Right lobe of liver (tissue), 6 donors: ENCODE results near the gene RBFOX2. TPM values are rescaled to one million over a fixed set of nuclear protein-coding genes. Genes with fewer than 3 reads are reported as not detected.

Source experiments
- ATAC-seq, 4 donors: fragments of 200-7000 bp; cut with Tn5 transposase; one replicate each; pipeline ENCODE4 v1.9.1; 2020; ENCODE audit warnings: mild to moderate bottlenecking in 4 of 4, moderate library complexity in 4 of 4
- DNase-seq, 3 donors: peaks; one replicate each; pipeline ENCODE4 v3.0.0-alpha.2; 2020
- H3K27ac ChIP-seq, 3 donors: fragments of 200-600 bp; one replicate each; pipeline ENCODE4 v1.8.0; 2022
- H3K27me3 ChIP-seq, 2 donors: fragments of 200-600 bp; one replicate each; pipeline ENCODE4 v1.8.0; 2022
- H3K36me3 ChIP-seq, 4 donors: fragments of 200-600 bp; sonication (generic) in 1 of 4; one replicate each; pipeline versions ENCODE4 v1.5.1 to v1.8.0; 2017 to 2022; ENCODE audit warnings: control low read depth in 1 of 4
- H3K4me1 ChIP-seq, 4 donors: fragments of 200-600 bp; sonication (generic) in 1 of 4; one replicate each; pipeline versions ENCODE4 v1.5.1 to v1.8.0; 2017 to 2022; ENCODE audit warnings: control low read depth in 1 of 4
- H3K4me3 ChIP-seq, 3 donors: fragments of 200-600 bp; one replicate each; pipeline ENCODE4 v1.8.0; 2022
- H3K9me3 ChIP-seq, 4 donors: fragments of 200-600 bp; sonication (generic) in 1 of 4; one replicate each; pipeline versions ENCODE4 v1.5.1 to v1.8.0; 2017 to 2022; ENCODE audit warnings: control low read depth in 1 of 4
- POLR2A ChIP-seq: fragments of 450-650 bp; IDR thresholded peaks from one replicate; pipeline ENCODE4 v1.6.1; 2017; ENCODE audit warnings: antibody characterized with exemption, mild to moderate bottlenecking
- WGBS: methylation state at CpG from one replicate; pipeline ENCODE4 v1.1.6; 2018; ENCODE audit warnings: low coverage, low lambda C conversion rate; ENCODE audit not compliant: insufficient coverage; ENCODE audit errors: missing lambda C conversion rate; 5-methylcytosine and 5-hydroxymethylcytosine counted together
- intact Hi-C, 2 donors: fragments of 100-400 bp; cut with DNase I; formaldehyde crosslinking; loops; one replicate each; pipeline versions ENCODE4 v1.11.2 to v1.14.1; 2022
- total RNA-seq, 6 experiments: library from RNA; depleted of rRNA in 2 of 6; stranded (reverse); fragments of >200 nt in 2 of 6; fragmentation: NEBNext Ultra II Directional in 3 of 6; extraction: Animal tissue kit (Norgen Biotek cat#: 25700) in 3 of 6; gene quantifications; one replicate each; pipeline versions ENCODE4 v1.1.0 to v1.2.4, GENCODE V29; 2016 to 2023
- TF ChIP-seq, protein P1 (sequence below), 4 donors: fragments of 200-600 bp in 3 of 4; fragments of 450-650 bp in 1 of 4; IDR thresholded peaks; one replicate each; pipeline versions ENCODE4 v1.5.1 to v1.8.0; 2016 to 2022; ENCODE audit warnings: antibody characterized with exemption in 4 of 4, mild to moderate bottlenecking in 2 of 4
- donor health status: DM: no; HTN: yes; CAD: no.
- donor health status: DM: no; HTN: no; CAD: no.
- donor health status: DM: no; HTN: no; CAD: no.
- donor health status: DM: no; HTN: yes; CAD: no.
- donor health status: DM: no; HTN: yes; CAD: no.

RBFOX2 gene
- total RNA-seq, 6 experiments from 2014 or later, result 23.9 to 36.5 (median 29.5) TPM

DNA sequence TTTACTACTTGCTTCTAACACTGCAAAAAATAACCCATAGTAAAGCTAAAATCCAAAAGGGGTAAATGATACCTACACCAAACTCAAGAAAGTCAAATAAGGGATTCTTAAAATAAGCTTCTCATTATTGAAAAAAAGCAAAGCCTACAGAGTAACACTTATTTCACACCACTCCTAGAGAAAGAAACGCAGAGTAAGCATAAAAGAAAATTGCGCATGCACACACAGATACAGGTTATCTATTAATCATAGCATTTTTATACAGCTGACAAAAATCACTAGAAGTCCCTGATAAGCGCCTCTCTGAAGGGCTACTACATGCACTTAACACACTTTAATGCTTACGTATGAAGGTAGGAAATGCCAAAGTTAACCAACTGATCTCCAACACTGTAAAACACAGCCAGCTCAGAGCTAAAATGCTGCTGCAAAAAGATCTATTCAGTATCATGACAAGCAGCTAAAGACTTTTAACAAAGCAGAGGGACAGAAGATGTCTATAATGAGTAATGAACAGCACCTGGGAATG, 14.0 kb downstream of the RBFOX2 start:
- peak overlapping the region in 1 of 3 donors; percentile 42 for H3K27ac ChIP-seq
- ATAC-seq, result peak; percentile 14 to 42 (median 28)

DNA sequence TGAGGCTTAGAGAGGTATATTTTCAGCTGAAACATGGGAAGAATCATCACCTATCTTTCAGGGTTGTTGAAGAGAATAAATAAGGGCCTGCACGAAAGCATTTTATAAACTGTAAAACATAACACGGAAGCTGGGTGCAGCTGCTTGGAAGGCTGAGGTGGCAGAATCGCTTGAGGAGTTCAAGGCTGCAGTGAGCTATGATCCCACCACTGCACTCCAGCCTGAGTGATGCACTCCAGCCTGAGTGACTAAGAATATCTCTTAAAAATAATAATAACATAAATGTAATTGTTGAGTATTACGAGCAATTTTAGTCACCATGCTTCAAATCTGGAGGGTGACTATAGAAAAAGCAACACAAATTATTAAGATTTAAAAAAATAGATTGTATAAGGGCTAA, 16.3 kb downstream of the RBFOX2 start:
- no peaks in the 10 kb centered on the region for H3K36me3 ChIP-seq
- intact Hi-C loops, result no loop called here
- H3K9me3 ChIP-seq, result no peaks in the 10 kb centered on the region
- peaks cover 0 to 54% (median 22%) of the 10 kb centered on the region in 4 donors for H3K4me1 ChIP-seq
- no peaks in the 10 kb centered on the region for H3K27me3 ChIP-seq
- no peak for TF ChIP-seq POLR2A
- DNase-seq (no peak), ATAC-seq (no peak)
- no peak overlapping the region for H3K4me3 ChIP-seq
- no peak overlapping the region for H3K27ac ChIP-seq
- 89% methylated on average over 4 of the region's 4 CpGs for WGBS

More for the DNA sequence above, 14.0 kb downstream of the RBFOX2 start:
- 29% methylated on average over 4 of the region's 4 CpGs for WGBS
- Histone ChIP-seq H3K27me3 (no peaks in the 10 kb centered on the region), H3K9me3 (no peaks in the 10 kb centered on the region), H3K4me1 (peaks cover 0 to 35% (median 17%) of the 10 kb centered on the region in 4 donors), H3K36me3 (no peaks in the 10 kb centered on the region), H3K4me3 (no peak overlapping the region)
- intact Hi-C loops, result no loop called here
- TF ChIP-seq, protein P1, sequence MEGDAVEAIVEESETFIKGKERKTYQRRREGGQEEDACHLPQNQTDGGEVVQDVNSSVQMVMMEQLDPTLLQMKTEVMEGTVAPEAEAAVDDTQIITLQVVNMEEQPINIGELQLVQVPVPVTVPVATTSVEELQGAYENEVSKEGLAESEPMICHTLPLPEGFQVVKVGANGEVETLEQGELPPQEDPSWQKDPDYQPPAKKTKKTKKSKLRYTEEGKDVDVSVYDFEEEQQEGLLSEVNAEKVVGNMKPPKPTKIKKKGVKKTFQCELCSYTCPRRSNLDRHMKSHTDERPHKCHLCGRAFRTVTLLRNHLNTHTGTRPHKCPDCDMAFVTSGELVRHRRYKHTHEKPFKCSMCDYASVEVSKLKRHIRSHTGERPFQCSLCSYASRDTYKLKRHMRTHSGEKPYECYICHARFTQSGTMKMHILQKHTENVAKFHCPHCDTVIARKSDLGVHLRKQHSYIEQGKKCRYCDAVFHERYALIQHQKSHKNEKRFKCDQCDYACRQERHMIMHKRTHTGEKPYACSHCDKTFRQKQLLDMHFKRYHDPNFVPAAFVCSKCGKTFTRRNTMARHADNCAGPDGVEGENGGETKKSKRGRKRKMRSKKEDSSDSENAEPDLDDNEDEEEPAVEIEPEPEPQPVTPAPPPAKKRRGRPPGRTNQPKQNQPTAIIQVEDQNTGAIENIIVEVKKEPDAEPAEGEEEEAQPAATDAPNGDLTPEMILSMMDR (IDR thresholded peaks at IDR 0.05), result no peak
- TF ChIP-seq POLR2A, result no peak
- DNase-seq, result no peak

DNA sequence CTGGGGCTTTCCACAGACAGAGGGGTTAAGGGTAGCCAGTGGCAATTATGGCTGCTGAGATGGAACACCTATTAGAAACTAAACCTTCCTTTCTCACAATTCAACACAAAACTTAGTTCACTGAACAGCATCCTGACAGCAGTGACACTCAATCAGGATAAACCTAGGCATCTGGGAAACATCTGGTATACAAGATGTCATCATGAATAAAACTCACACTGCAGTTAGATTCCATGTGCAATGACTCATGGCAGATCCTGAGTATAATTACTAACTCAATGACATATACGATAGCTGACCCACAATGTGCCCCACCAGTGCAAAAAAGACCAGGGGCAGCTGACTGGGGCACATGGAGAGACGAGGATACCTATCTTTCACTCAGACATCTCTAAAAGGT, 17.7 kb downstream of the RBFOX2 start:
- DNase-seq (no peak), ATAC-seq (no peak)
- intact Hi-C loops, result no loop called here
- Histone ChIP-seq H3K4me1 (peaks cover 0 to 47% (median 20%) of the 10 kb centered on the region in 4 donors), H3K9me3 (no peaks in the 10 kb centered on the region), H3K36me3 (no peaks in the 10 kb centered on the region), H3K27ac (peak overlapping the region in 1 of 3 donors; percentile 68), H3K4me3 (no peak overlapping the region), H3K27me3 (no peaks in the 10 kb centered on the region)
- 76% methylated on average over 2 of the region's 2 CpGs for WGBS
- TF ChIP-seq, protein P1 (IDR thresholded peaks at IDR 0.05), result no peak
- no peak for TF ChIP-seq POLR2A

DNA sequence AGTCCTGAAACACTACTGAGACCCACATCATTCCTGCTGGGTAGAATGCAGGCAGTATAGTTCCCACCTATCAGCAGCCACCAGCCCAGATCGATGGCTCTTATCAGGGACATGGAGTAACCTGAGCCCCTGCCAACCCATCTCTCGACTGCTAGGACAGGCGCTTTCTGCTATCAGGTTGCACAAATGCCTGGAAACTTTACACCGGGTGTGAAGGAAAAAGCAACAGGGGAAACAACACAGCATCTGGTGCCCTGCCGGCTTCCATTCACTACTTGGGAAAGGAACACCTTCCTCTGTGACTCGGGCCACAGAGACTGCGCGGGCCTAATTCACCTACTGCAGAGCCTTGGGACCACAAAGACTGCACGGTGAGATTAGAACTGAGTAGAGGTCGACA, 18.5 kb downstream of the RBFOX2 start:
- WGBS, result 16% methylated on average over 9 of the region's 10 CpGs
- Histone ChIP-seq H3K4me3 (no peak overlapping the region), H3K27ac (peak overlapping the region in 2 of 3 donors; percentile 64 to 68), H3K27me3 (no peaks in the 10 kb centered on the region), H3K9me3 (no peaks in the 10 kb centered on the region), H3K36me3 (no peaks in the 10 kb centered on the region), H3K4me1 (peaks cover 0 to 40% (median 16%) of the 10 kb centered on the region in 4 donors)
- DNase-seq, result peak; percentile 84 to 94 (median 90)
- intact Hi-C loops, result no loop called here
- ATAC-seq, result peak; percentile 93 to 96 (median 96)
- TF ChIP-seq, protein P1 (IDR thresholded peaks at IDR 0.05), result no peak
- no peak for TF ChIP-seq POLR2A

DNA sequence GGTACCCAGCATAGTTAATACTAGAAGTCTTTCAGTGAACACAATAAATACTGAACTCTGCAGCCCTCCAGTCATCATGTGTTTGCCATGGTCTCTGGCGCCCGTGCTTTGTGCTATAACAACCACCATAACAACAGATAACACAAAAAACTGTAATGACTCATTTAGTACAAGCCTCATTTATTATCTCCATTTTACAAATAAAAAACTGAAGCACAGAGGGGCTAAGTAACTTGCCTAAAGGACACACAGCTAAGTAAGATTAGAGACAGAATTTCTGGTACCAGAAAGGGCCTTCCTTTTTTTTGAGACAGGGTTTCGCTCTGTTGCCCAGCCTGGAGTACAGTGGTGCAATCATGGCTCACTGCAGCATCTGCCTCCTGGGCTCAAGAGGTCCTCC, 19.5 kb downstream of the RBFOX2 start:
- intact Hi-C loops, result no loop called here
- H3K4me1 ChIP-seq, result peaks cover 0 to 31% (median 14%) of the 10 kb centered on the region in 4 donors
- TF ChIP-seq, protein P1 (IDR thresholded peaks at IDR 0.05), result no peak
- no peak for TF ChIP-seq POLR2A
- no peaks in the 10 kb centered on the region for H3K9me3 ChIP-seq
- H3K27ac ChIP-seq, result peak overlapping the region in 1 of 3 donors; percentile 68
- no peaks in the 10 kb centered on the region for H3K27me3 ChIP-seq
- ATAC-seq, result no peak
- WGBS, result 69% methylated on average over 2 of the region's 3 CpGs
- no peak overlapping the region for H3K4me3 ChIP-seq
- DNase-seq, result no peak
- no peaks in the 10 kb centered on the region for H3K36me3 ChIP-seq
